GM23248 (cell line): ENCODE measurements around the gene TNFRSF11A.

Experiments used
- EZH2 ChIP-seq: fragments of 200-600 bp; sonication (generic); IDR thresholded peaks from 2 replicates; pipeline ENCODE4 v1.6.1; 2018; ENCODE audit warnings: antibody characterized with exemption, mild to moderate bottlenecking; ENCODE audit not compliant: insufficient read depth, poor library complexity, severe bottlenecking
- EZH2phosphoT487 ChIP-seq: fragments of 200-600 bp; sonication (generic); IDR thresholded peaks from 2 replicates; pipeline ENCODE4 v1.6.1; 2018; ENCODE audit warnings: antibody characterized with exemption, moderate library complexity, mild to moderate bottlenecking, low read depth; ENCODE audit not compliant: insufficient read depth

- TF ChIP-seq EZH2 (no peak), EZH2phosphoT487 (no peak)
Observed at GRCh38 chr18:62345909-62346308, 20.8 kb downstream of the TNFRSF11A start.
